T-helper 2 cell treated with Interferon-gamma antibody and Interleukin-4, amounts not matched to agents 5 μg/mL and 100 μg/mL, for 36 hours (primary cell): ENCODE results near the gene CFAP74.

ENCODE experiments used
- DNase-seq: peaks from one replicate; pipeline ENCODE4 v3.0.0; 2021; ENCODE audit warnings: low spot score
- H3K27ac Mint-ChIP-seq: one replicate; pipeline ENCODE4 v1.8.0; 2021; ENCODE audit warnings: mild to moderate bottlenecking, mixed read lengths
- H3K27me3 Mint-ChIP-seq: one replicate; pipeline ENCODE4 v1.8.0; 2021; ENCODE audit warnings: low read depth, mixed read lengths
- H3K36me3 Mint-ChIP-seq: one replicate; pipeline ENCODE4 v1.8.0; 2021; ENCODE audit warnings: low read depth, mixed read lengths
- H3K4me1 Mint-ChIP-seq: one replicate; pipeline ENCODE4 v1.8.0; 2021; ENCODE audit warnings: low read depth, mixed read lengths
- H3K4me3 Mint-ChIP-seq: one replicate; pipeline ENCODE4 v1.8.0; 2022; ENCODE audit warnings: mild to moderate bottlenecking, moderate library complexity, mixed read lengths
- H3K9me3 Mint-ChIP-seq: one replicate; pipeline ENCODE4 v1.8.0; 2021; ENCODE audit warnings: mixed read lengths

CFAP74 gene

GRCh38 chr1:2003541-2004131, at the start of gene CFAP74:
TSS of gene CFAP74 (minus strand) at chr1:2003786. CDS start at chr1:1990956, 12,830 bp downstream.
- Mint-ChIP-seq H3K4me3 (no peak within 1 kb of the TSS), H3K36me3 (no peaks in the 10 kb centered on the region), H3K27ac (no peak within 1 kb of the TSS), H3K9me3 (no peaks in the 10 kb centered on the region), H3K4me1 (no peaks in the 10 kb centered on the region), H3K27me3 (peaks cover 39% of the 10 kb centered on the region)
- DNase-seq: no peak

- H3K36me3 Mint-ChIP-seq: no peaks in the 10 kb centered on the region
- no peaks in the 10 kb centered on the region for H3K9me3 Mint-ChIP-seq
- no peak for DNase-seq
- H3K27me3 Mint-ChIP-seq: peaks cover 27% of the 10 kb centered on the region
- H3K4me1 Mint-ChIP-seq: peaks cover 7% of the 10 kb centered on the region
- no peak overlapping the region for H3K27ac Mint-ChIP-seq
- no peak overlapping the region for H3K4me3 Mint-ChIP-seq
These were observed 49.6 kb upstream of the CFAP74 start for GRCh38 chr1:2053217-2053616.

GRCh38 chr1:2052756-2053155, 49.2 kb upstream of the CFAP74 start:
- peaks cover 7% of the 10 kb centered on the region for H3K4me1 Mint-ChIP-seq
- H3K27me3 Mint-ChIP-seq: peaks cover 29% of the 10 kb centered on the region
- no peak overlapping the region for H3K27ac Mint-ChIP-seq
- no peaks in the 10 kb centered on the region for H3K9me3 Mint-ChIP-seq
- no peak for DNase-seq
- no peak overlapping the region for H3K4me3 Mint-ChIP-seq
- no peaks in the 10 kb centered on the region for H3K36me3 Mint-ChIP-seq

- Mint-ChIP-seq H3K36me3 (no peaks in the 10 kb centered on the region), H3K9me3 (no peaks in the 10 kb centered on the region), H3K27me3 (peaks cover 29% of the 10 kb centered on the region), H3K4me3 (no peak overlapping the region), H3K27ac (no peak overlapping the region), H3K4me1 (peaks cover 7% of the 10 kb centered on the region)
- no peak for DNase-seq
These were observed 48.6 kb upstream of the CFAP74 start for GRCh38 chr1:2052054-2052679.

GRCh38 chr1:2050793-2051682, 47.5 kb upstream of the CFAP74 start:
- no peak overlapping the region for H3K27ac Mint-ChIP-seq
- H3K4me3 Mint-ChIP-seq: no peak overlapping the region
- no peak for DNase-seq
- H3K36me3 Mint-ChIP-seq: no peaks in the 10 kb centered on the region
- peaks cover 7% of the 10 kb centered on the region for H3K4me1 Mint-ChIP-seq
- peaks cover 34% of the 10 kb centered on the region for H3K27me3 Mint-ChIP-seq
- no peaks in the 10 kb centered on the region for H3K9me3 Mint-ChIP-seq

- no peak overlapping the region for H3K27ac Mint-ChIP-seq
- no peak overlapping the region for H3K4me3 Mint-ChIP-seq
These were observed 46.8 kb upstream of the CFAP74 start for GRCh38 chr1:2050461-2050792.

GRCh38 chr1:2049718-2050431, 46.3 kb upstream of the CFAP74 start, which contains the start of gene PRKCZ:
TSS of gene PRKCZ (plus strand) at chr1:2050411. CDS start at chr1:2050631, 220 bp downstream.
- Mint-ChIP-seq H3K27me3 (peaks cover 45% of the 10 kb centered on the region), H3K36me3 (no peaks in the 10 kb centered on the region), H3K4me1 (peaks cover 9% of the 10 kb centered on the region), H3K9me3 (no peaks in the 10 kb centered on the region), H3K4me3 (peak within 1 kb of the TSS; percentile 79), H3K27ac (no peak within 1 kb of the TSS)
- peak; percentile 70 for DNase-seq

More at GRCh38 chr1:2050461-2050792, 46.8 kb upstream of the CFAP74 start:
- Mint-ChIP-seq H3K36me3 (no peaks in the 10 kb centered on the region), H3K4me1 (peaks cover 9% of the 10 kb centered on the region), H3K27me3 (peaks cover 39% of the 10 kb centered on the region), H3K9me3 (no peaks in the 10 kb centered on the region)
- no peak for DNase-seq

- Mint-ChIP-seq H3K27me3 (peaks cover 45% of the 10 kb centered on the region), H3K9me3 (no peaks in the 10 kb centered on the region), H3K4me3 (peak overlapping the region; percentile 79), H3K27ac (no peak overlapping the region), H3K4me1 (peaks cover 9% of the 10 kb centered on the region), H3K36me3 (no peaks in the 10 kb centered on the region)
- DNase-seq: no peak
These were observed 45.7 kb upstream of the CFAP74 start for GRCh38 chr1:2049225-2049717.

GRCh38 chr1:2047749-2048729, 44.5 kb upstream of the CFAP74 start:
- H3K27me3 Mint-ChIP-seq: peaks cover 47% of the 10 kb centered on the region
- no peaks in the 10 kb centered on the region for H3K36me3 Mint-ChIP-seq
- H3K4me1 Mint-ChIP-seq: peaks cover 9% of the 10 kb centered on the region
- no peak for DNase-seq
- no peak overlapping the region for H3K27ac Mint-ChIP-seq
- no peaks in the 10 kb centered on the region for H3K9me3 Mint-ChIP-seq
- H3K4me3 Mint-ChIP-seq: peak overlapping the region; percentile 67

GRCh38 chr1:2046953-2047748, 43.6 kb upstream of the CFAP74 start:
- Mint-ChIP-seq H3K9me3 (no peaks in the 10 kb centered on the region), H3K4me3 (no peak overlapping the region), H3K27me3 (peaks cover 43% of the 10 kb centered on the region), H3K4me1 (peaks cover 9% of the 10 kb centered on the region), H3K36me3 (no peaks in the 10 kb centered on the region), H3K27ac (no peak overlapping the region)
- DNase-seq: no peak

- Mint-ChIP-seq H3K4me1 (peaks cover 9% of the 10 kb centered on the region), H3K4me3 (no peak overlapping the region)
These were observed 42.8 kb upstream of the CFAP74 start for GRCh38 chr1:2046174-2046917.

More at GRCh38 chr1:2046174-2046917, 42.8 kb upstream of the CFAP74 start:
- Mint-ChIP-seq H3K27me3 (peaks cover 35% of the 10 kb centered on the region), H3K9me3 (no peaks in the 10 kb centered on the region), H3K36me3 (no peaks in the 10 kb centered on the region), H3K27ac (no peak overlapping the region)
- peak; percentile 42 for DNase-seq
